ENCODE data around the gene CYB561A3. TPM values are rescaled to one million over a fixed set of nuclear protein-coding genes. Genes with fewer than 3 reads are reported as not detected.

Gene CYB561A3
- total RNA-seq, 1 donor from 2014 or later = 12.1 TPM

- Histone ChIP-seq H3K9ac (no peak overlapping the region), H3K4me2 (no peak overlapping the region), H3K4me3 (no peak overlapping the region), H4K20me1 (ENCODE audit: low read depth) (peaks cover 13% of the 10 kb centered on the region), H3K36me3 (peaks cover 5% of the 10 kb centered on the region), H2AFZ (replicated peaks) (no peak overlapping the region), H3K27ac (no peak overlapping the region), H3K9me3 (ENCODE audit: low read depth) (no peaks in the 10 kb centered on the region), H3K27me3 (no peaks in the 10 kb centered on the region), H3K4me1 (no peaks in the 10 kb centered on the region), H3K79me2 (ENCODE audit: low read depth) (no peaks in the 10 kb centered on the region), H3F3A (ENCODE audit: low read depth) (peaks cover 52% of the 10 kb centered on the region)
- Mint-ChIP-seq H3K27ac (no peak overlapping the region), H3K4me3 (no peak overlapping the region), H3K4me1 (no peaks in the 10 kb centered on the region), H3K9me3 (no peaks in the 10 kb centered on the region), H3K36me3 (peaks cover 28% of the 10 kb centered on the region), H3K27me3 (ENCODE audit: insufficient read depth, low read depth) (no peaks in the 10 kb centered on the region)
- no peak for DNase-seq (ENCODE audit: low spot score)
- TF ChIP-seq CTCF (IDR thresholded peaks at IDR 0.05) (no peak), EZH2 (IDR thresholded peaks at IDR 0.05) (no peak), EZH2phosphoT487 (IDR thresholded peaks at IDR 0.05) (no peak)
Measured at GRCh38 chr11:61404641-61405040, 43.0 kb upstream of the CYB561A3 start.

- Mint-ChIP-seq H3K27me3 (ENCODE audit: insufficient read depth, low read depth) (no peaks in the 10 kb centered on the region), H3K4me1 (no peaks in the 10 kb centered on the region), H3K4me3 (no peak overlapping the region), H3K9me3 (no peaks in the 10 kb centered on the region), H3K36me3 (peaks cover 28% of the 10 kb centered on the region), H3K27ac (no peak overlapping the region)
- H3K9me3 ChIP-seq (ENCODE audit: low read depth) = no peaks in the 10 kb centered on the region
- no peak for DNase-seq (ENCODE audit: low spot score)
- H3K4me1 ChIP-seq = no peaks in the 10 kb centered on the region
- H3K27me3 ChIP-seq = no peaks in the 10 kb centered on the region
- no peak overlapping the region for H3K9ac ChIP-seq
- peaks cover 13% of the 10 kb centered on the region for H4K20me1 ChIP-seq (ENCODE audit: low read depth)
- no peak for TF ChIP-seq EZH2phosphoT487 (IDR thresholded peaks at IDR 0.05)
- TF ChIP-seq CTCF (IDR thresholded peaks at IDR 0.05) = no peak
- no peak for TF ChIP-seq EZH2 (IDR thresholded peaks at IDR 0.05)
- H3K4me2 ChIP-seq = no peak overlapping the region
- H2AFZ ChIP-seq (replicated peaks) = no peak overlapping the region
- no peak overlapping the region for H3K4me3 ChIP-seq
- peaks cover 5% of the 10 kb centered on the region for H3K36me3 ChIP-seq
- peaks cover 52% of the 10 kb centered on the region for H3F3A ChIP-seq (ENCODE audit: low read depth)
- H3K27ac ChIP-seq = no peak overlapping the region
- no peaks in the 10 kb centered on the region for H3K79me2 ChIP-seq (ENCODE audit: low read depth)
Measured at GRCh38 chr11:61404103-61404502, 42.4 kb upstream of the CYB561A3 start.

GRCh38 chr11:61403658-61404057, 42.0 kb upstream of the CYB561A3 start:
- Mint-ChIP-seq H3K4me3 (no peak overlapping the region), H3K27ac (no peak overlapping the region), H3K27me3 (ENCODE audit: insufficient read depth, low read depth) (no peaks in the 10 kb centered on the region), H3K36me3 (peaks cover 30% of the 10 kb centered on the region), H3K9me3 (no peaks in the 10 kb centered on the region), H3K4me1 (no peaks in the 10 kb centered on the region)
- H3K9me3 ChIP-seq (ENCODE audit: low read depth) = no peaks in the 10 kb centered on the region
- no peak overlapping the region for H3K4me3 ChIP-seq
- H3K36me3 ChIP-seq = peaks cover 5% of the 10 kb centered on the region
- H3K4me2 ChIP-seq = no peak overlapping the region
- no peak for DNase-seq (ENCODE audit: low spot score)
- no peak overlapping the region for H3K9ac ChIP-seq
- H3K79me2 ChIP-seq (ENCODE audit: low read depth) = no peaks in the 10 kb centered on the region
- TF ChIP-seq EZH2 (IDR thresholded peaks at IDR 0.05) = no peak
- TF ChIP-seq CTCF (IDR thresholded peaks at IDR 0.05) = no peak
- TF ChIP-seq EZH2phosphoT487 (IDR thresholded peaks at IDR 0.05) = no peak
- H3F3A ChIP-seq (ENCODE audit: low read depth) = peaks cover 52% of the 10 kb centered on the region
- H2AFZ ChIP-seq (replicated peaks) = no peak overlapping the region
- H3K27ac ChIP-seq = no peak overlapping the region
- no peaks in the 10 kb centered on the region for H3K4me1 ChIP-seq
- peaks cover 12% of the 10 kb centered on the region for H4K20me1 ChIP-seq (ENCODE audit: low read depth)
- H3K27me3 ChIP-seq = no peaks in the 10 kb centered on the region
